Posterior vena cava (tissue), 2 donors: ENCODE results near the gene SLC7A10. TPM values are rescaled to one million over a fixed set of nuclear protein-coding genes. Genes with fewer than 3 reads are reported as not detected.

Source experiments
- DNase-seq: peaks from one replicate; pipeline ENCODE4 v3.0.0-alpha.2; 2020; ENCODE audit warnings: low spot score
- intact Hi-C, 2 donors: fragments of 100-400 bp; cut with DNase I; formaldehyde crosslinking; loops; one replicate each; pipeline versions ENCODE4 v1.14.1 to v1.14.2; 2022 to 2023
- total RNA-seq, 2 donors: library from RNA; stranded (reverse); fragmentation: NEBNext Ultra II Directional; extraction: Animal tissue kit (Norgen Biotek cat#: 25700); gene quantifications; one replicate each; pipeline ENCODE4 v1.2.1, GENCODE V29; 2021
- donor health status: DM: yes; HTN: yes; CAD: no.
- donor health status: DM: yes; HTN: yes; CAD: no.

The SLC7A10 gene
- total RNA-seq, 2 donors from 2014 or later = not detected

DNA sequence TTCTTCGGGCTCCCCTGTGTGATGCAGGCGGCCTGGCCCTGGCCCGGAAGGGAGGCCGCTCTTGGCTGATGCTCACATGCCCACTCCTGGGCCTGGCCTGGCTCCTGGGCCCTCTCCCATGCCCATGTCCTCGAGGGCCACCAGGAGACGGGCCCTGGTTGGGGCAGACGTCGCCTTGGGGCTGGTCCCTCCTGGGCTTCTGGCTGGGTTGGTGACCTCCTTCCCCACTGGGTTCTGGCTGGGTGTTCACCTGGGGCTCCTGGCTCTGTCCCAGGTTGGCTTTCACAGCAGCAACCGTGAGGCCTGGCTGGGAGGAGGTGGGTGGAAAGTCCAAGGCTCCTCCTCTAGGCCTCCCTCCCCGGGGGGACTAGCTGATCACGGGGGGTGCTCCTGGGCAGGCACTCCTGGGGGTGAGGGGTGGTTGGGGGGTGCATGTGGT lies 15.5 kb upstream of the SLC7A10 start:
- no peak for DNase-seq
- intact Hi-C loops = loop anchor here (2.0 to 10.0 kb wide), 3 partner anchors 166 to 534 kb away; no protein-coding TSS in a partner anchor

DNA sequence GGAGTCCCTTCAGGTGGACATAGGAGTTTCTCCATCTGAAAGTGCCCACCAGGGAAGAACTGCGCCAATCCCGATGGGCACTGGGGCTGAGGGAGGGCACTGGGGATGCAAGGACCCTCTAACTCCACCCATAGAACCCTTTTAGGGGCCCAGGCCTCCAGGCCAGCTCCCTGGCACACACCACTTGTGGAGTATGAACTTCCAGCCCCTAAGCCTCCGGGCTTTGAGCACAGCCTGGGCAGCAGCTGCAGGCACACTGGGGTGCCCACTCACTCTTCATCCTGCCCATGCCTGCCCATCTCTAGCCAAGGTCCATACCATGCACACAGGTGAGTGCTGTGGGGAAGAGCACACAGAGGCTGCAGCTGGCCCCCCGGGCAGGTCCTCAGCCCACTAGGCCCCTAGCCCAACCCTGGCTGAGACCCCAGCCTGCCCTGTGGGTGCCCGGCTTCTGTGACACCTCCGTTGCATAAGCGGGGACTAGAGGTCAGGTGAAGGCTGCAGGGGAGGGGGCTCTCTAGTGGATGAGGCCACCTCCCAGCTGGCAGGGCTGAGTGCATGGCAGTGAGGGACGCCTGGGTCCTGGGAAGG lies 14.6 kb upstream of the SLC7A10 start:
- intact Hi-C loops = loop anchor here (2.0 to 10.0 kb wide), 3 partner anchors 167 to 535 kb away; no protein-coding TSS in a partner anchor

GRCh38 chr19:33239223-33239975 lies 13.7 kb upstream of the SLC7A10 start:
- intact Hi-C loops = loop anchor here in 1 of 2 donors (2.0 kb wide), 1 partner anchor 163 kb away; no protein-coding TSS in a partner anchor
- no peak for DNase-seq

More for the DNA sequence above, 14.6 kb upstream of the SLC7A10 start:
- no peak for DNase-seq

DNA sequence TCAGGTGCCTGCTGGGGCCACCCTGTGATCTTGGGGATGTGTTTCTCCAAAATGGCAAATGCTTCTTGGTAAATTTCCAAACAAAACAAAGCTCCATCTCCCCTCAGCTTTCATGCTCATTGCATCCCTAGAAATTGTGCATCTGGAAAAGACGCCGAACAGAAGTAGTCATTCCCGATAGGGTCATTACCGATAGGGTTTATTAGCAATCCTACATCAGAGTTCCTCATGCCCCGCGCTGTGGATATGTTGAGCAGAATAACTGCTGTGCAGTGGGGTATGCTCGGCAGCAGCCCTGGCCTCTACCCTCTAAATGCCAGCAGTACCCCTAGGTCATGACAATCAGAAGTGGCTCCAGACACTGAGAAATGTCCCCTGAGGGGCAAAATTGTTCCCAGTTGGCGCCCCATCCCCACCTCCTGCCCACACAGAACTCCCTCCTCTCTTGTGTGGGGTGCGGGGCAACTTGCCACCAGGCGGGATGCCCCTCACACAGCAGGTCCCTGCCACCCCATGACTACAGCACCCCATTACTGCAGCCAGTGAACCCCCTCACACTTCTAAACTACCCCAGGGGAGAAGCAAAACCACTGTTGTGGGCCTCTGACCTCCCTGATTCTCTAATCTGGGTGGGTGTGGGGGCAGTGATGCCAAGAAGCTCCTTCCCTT lies 13.0 kb upstream of the SLC7A10 start:
- no peak for DNase-seq
- intact Hi-C loops = loop anchor here in 1 of 2 donors (2.0 kb wide), 1 partner anchor 164 kb away; no protein-coding TSS in a partner anchor

DNA sequence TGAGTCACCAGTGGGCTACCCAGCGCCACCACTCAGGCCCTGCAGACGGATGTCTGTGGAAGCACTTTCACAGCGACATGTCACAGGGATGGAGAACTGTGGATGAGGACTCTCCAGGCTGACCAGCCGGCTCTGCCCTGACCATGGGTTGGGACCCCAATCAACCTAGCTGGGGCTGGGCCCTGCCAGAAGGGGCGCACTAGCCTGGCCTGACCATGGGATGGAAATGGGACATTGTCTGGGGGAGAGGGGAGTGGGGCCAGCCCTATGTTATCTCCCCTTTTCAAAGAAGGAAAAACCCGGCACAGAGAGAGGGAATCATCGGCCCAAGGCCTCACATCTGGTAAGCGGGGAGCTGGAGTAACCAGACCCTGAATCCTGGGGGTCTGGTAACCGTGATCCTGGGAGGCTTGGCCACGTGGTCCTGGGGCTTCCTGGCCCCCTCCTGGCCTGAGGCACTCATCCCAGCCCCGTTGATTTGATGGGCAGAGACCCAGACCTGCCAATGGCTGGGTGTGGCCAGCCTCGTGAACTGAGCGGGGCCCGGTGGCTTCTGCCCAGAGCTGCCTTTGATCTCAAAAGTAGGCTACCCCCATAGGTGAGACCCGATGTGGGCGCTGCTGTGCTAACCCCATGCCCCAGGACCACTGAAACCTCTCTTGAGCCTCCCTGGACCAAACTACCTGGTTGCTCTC lies 11.2 kb upstream of the SLC7A10 start:
- DNase-seq = no peak
- intact Hi-C loops = loop anchor here in 1 of 2 donors (1.0 kb wide), 1 partner anchor 25 kb away; no protein-coding TSS in a partner anchor

GRCh38 chr19:33235996-33236350 lies 10.3 kb upstream of the SLC7A10 start:
- no peak for DNase-seq
- intact Hi-C loops = loop anchor here in 1 of 2 donors (1.0 kb wide), 1 partner anchor 24 kb away; no protein-coding TSS in a partner anchor

- intact Hi-C loops = no loop called here
- peak; percentile 94 for DNase-seq
Measured at GRCh38 chr19:33235269-33235995, 9.8 kb upstream of the SLC7A10 start.

- no peak for DNase-seq
- intact Hi-C loops = no loop called here
Measured at GRCh38 chr19:33234736-33235135, 9.1 kb upstream of the SLC7A10 start.

GRCh38 chr19:33234092-33234491 lies 8.4 kb upstream of the SLC7A10 start:
- intact Hi-C loops = no loop called here
- DNase-seq = no peak

DNA sequence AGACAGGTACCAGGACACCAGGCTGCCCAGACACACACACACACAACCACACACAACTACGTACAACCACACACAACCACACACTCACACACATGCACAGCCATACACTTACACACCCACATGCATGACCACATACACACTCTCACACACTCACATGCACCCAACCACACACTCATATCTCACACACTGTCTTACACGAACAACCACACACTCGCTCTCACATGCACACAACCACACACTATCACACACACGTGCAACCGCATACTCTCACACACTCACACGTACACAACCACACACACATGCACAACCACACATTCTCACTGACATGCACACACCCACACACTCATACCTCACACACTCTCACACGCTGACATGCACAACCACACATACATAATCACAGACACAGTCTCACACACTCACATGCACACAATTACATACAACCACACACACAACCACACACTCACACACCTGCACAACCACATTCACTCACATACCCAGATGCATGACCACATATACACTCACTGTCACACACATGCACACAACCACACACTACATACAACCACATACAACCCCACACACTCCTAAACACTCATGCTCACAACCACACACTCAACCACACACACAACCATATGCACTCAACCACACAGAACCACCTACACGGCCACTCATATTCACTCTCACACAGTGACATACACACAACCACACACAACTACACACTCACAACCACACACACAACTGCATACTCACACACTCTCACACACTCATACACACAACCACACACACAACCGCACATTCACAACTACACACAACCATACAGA lies 7.6 kb upstream of the SLC7A10 start:
- intact Hi-C loops = no loop called here
- DNase-seq = no peak

DNA sequence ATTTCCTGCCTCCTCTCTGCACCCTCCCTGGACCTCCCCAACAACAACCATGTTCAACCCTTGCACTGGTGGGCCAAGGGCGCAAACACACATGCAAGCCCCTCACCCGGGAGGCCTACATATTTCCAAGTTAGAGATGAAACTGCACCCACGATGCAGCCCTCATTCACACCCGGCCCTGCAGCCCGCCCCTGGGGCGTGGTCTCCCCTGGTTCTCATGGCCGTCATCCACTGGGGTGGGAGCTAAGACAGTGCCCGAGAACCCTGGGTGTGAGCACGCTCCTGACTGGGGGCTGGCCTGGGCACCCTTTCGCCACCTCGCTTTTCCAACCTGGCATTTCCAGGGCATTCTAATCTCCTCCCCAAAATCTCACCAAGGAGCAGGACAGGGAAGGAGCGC lies 7.0 kb upstream of the SLC7A10 start:
- intact Hi-C loops = no loop called here
- DNase-seq = no peak

DNA sequence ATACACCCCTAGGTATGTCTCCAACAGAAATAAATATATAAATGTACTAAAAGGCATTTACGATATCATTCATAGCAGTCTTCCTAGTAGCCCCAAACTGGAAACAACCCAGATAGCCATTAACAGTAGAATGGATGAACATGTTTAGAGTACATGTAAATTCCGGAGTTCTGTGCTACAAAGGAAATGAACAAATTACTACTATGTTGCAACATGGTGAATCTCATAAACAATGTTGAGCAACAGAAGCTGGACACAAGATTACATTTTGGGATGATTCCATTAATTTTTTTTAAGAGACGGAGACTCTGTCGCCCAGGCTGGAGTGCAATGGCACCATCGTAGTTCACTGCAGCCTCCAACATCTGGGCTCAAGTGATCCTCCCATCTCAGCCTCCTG lies 5.9 kb upstream of the SLC7A10 start:
- DNase-seq = no peak
- intact Hi-C loops = no loop called here

DNA sequence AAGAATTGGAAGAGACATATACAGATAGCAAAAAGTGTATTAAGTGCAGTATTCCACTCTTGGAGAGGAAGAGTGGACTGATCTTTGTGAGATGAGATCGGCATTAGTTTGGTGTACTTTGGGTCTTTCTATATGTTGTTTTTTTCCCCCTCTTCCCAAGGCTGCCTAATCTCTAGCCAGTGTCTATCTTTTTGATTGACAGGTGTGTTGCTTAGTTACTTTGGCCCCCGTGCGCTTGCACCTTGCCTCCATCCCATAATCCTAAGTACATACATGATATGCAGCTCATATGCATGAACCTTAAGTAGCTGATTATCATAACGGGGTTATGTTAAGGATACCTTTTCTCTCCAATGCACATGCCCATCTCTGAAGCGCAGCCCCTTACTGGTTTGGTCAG lies 4.3 kb upstream of the SLC7A10 start:
- intact Hi-C loops = no loop called here
- no peak for DNase-seq

DNA sequence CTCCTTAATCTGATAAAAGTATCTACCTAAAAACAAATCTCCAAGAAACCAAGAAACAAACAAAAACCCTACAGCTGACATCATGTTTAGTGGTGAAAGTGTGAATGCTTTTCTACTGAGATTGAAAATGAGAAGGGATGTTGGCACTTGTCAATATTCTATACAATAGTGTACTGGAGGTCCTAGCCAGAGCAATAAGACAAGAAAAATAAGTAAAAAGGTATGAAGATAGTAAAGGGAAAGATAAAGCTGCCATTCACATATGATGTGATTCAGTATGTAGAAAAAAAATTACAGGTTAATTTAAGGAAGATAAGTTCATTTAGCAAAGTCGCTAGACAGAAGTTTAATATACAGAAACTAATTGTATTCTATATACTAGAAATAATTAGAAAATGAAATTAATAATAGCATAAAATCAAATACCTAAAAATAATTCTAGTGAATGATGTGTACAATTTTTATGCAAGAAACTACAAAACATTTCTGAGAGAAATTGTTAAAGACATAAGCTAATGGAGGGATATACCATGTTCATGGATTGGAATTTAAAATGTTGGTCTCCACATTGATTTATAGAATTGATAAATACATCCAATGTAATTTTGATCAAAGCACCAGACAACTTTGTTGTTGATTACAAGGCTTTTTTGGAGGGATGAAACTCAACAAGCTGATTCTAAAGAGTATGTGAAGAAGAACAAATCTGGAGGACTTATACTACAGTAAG lies 2.4 kb upstream of the SLC7A10 start:
- intact Hi-C loops = no loop called here
- no peak for DNase-seq

- intact Hi-C loops = no loop called here
Measured at GRCh38 chr19:33227242-33227650, 1.6 kb upstream of the SLC7A10 start.

DNA sequence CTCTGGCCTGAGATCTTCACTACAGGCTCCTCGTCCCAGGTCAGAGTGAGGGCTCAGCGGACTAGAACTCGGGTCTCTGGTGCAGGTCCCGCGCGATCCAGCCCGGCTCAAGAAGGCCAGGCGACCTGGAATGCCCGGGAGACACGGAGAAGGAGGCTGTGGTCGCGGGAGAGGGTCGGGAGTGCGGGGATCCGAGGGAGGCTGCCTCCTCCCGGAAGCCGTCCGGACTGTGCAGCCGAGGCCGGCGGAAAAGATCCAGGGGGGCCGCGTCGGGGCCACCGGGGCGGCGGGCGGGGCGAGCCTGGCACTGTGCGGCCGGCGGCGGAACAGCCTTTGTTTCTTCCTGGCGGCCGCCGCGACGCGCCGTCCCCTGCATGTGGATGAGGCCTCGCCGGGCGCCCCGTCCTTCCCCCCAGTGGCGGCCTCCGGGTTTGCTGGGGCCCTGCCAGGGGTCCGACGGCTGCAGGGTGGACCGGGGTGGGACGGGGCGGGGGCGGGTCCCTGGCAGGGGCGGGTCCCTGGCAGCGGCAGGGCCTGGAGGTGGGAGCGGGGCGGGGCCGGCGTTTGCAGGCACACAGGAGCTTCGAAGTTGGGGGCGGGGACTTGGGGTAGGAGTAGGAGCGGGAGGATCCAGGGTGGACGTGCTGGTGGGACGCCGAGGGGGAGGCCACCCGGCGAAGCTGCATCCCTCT lies 1.0 kb upstream of the SLC7A10 start:
- DNase-seq = no peak
- intact Hi-C loops = no loop called here

More at GRCh38 chr19:33227242-33227650, 1.6 kb upstream of the SLC7A10 start:
- DNase-seq = no peak
